Stimulated activated naive CD8-positive, alpha-beta T cell treated with anti-CD3 and anti-CD28 coated beads, Interleukin-15, Interleukin-2, amounts not matched to agents 100 ng/mL and 50 ng/mL, for 24 hours (primary cell): ENCODE measurements around the gene CCDC9.
"Not testable (repeated sequence)": the region's sequence is repeated elsewhere in the genome, so short reads cannot be mapped to it uniquely, and the experiment has no call there.

Source experiments
- H3K27ac Mint-ChIP-seq: one replicate; pipeline ENCODE4 v1.8.0; 2021; ENCODE audit warnings: mild to moderate bottlenecking, mixed read lengths
- H3K27me3 Mint-ChIP-seq: one replicate; pipeline ENCODE4 v1.8.0; 2021; ENCODE audit warnings: mixed read lengths
- H3K36me3 Mint-ChIP-seq: one replicate; pipeline ENCODE4 v1.8.0; 2021; ENCODE audit warnings: low read depth, mixed read lengths
- H3K4me1 Mint-ChIP-seq: one replicate; pipeline ENCODE4 v1.8.0; 2021; ENCODE audit warnings: low read depth, mixed read lengths
- H3K4me3 Mint-ChIP-seq: one replicate; pipeline ENCODE4 v1.8.0; 2021; ENCODE audit warnings: mild to moderate bottlenecking, mixed read lengths
- H3K9me3 Mint-ChIP-seq: one replicate; pipeline ENCODE4 v1.8.0; 2021; ENCODE audit warnings: mixed read lengths

Gene CCDC9

DNA sequence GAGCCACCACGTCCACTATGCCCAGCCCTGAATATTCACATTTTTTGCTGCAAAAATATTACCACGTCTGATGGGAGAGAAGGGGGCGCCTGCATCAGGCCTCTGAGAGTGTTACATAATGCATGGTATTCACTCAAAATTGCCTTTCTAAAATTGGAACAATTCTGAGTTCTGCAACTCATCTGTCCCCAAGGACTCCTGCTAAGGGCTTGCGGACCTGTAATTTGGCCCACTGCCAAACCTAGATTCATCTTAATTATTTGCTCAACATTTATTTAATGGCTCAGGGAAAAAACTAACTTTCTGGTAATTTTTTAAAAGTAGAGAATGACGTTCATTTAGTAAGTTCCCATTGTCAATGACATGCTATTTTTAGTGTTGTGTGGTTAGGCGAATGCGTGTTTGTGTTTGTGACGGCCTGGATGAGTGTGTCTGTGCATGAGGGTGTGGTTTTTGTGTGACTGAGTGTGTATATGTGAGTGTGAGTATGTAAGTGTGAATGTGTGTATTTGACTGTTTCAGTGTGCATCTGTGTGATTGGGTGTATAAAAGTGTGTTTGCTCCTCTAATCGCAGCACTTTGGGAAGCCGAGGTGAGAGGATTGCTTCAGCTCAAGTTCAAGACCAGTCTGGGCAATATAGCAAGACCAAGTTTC lies 27.2 kb downstream of the CCDC9 start:
- Mint-ChIP-seq H3K36me3 (no peaks in the 10 kb centered on the region), H3K27ac (no peak overlapping the region), H3K27me3 (no peaks in the 10 kb centered on the region), H3K4me1 (peaks cover 5% of the 10 kb centered on the region), H3K9me3 (no peaks in the 10 kb centered on the region), H3K4me3 (no peak overlapping the region)

DNA sequence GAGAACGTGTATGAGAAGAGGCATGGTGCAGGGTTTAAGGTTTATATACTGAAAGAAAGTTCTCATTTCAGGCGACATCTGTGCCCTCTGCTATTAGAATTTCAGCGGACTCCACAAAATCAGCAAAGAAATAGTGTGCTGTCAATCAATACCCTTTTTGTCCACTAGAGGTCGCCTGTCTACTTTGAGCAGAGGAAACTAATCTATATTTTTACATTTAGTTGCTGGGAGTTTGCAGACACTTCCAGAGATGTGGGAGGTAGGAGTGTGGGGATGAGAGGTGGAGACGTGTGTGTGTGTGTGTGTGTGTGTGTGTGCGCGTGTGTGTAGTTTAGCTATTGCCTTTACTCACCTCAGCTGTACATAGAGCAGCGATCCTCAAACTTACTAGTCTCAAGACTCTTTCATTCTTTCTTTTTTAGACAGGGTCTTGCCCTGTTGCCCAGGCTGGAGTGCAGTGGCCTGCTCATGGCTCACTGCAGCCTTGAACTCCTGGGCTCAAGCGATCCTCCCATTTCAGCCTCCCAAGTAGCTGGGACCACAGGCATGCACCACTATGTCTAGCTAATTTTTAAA lies 28.1 kb downstream of the CCDC9 start:
- Mint-ChIP-seq H3K27ac (no peak overlapping the region), H3K9me3 (no peaks in the 10 kb centered on the region), H3K4me1 (peaks cover 8% of the 10 kb centered on the region), H3K36me3 (no peaks in the 10 kb centered on the region), H3K27me3 (no peaks in the 10 kb centered on the region), H3K4me3 (no peak overlapping the region)

DNA sequence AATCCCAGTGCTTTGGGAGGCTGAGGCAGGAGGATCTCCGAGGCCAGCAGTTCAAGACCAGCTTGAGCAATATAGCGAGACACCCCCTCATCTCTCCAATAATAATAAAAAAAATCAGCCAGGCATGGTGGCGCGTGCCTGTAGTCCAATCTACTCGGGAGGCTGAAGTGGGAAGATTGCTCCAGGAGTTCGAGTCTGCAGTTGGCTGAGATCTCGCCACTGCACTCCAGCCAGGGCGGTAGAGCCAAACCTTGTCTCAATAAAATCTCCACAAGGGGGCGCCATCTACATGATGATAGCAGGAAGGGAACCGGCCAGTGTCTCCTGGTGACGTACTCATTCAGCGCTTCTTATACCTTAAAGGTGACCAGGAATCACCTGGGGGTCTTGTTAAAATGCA lies 39.7 kb downstream of the CCDC9 start:
- no peaks in the 10 kb centered on the region for H3K36me3 Mint-ChIP-seq
- H3K9me3 Mint-ChIP-seq, result no peaks in the 10 kb centered on the region
- no peak overlapping the region for H3K27ac Mint-ChIP-seq
- H3K4me1 Mint-ChIP-seq, result peaks cover 6% of the 10 kb centered on the region
- no peaks in the 10 kb centered on the region for H3K27me3 Mint-ChIP-seq
- H3K4me3 Mint-ChIP-seq, result no peak overlapping the region

DNA sequence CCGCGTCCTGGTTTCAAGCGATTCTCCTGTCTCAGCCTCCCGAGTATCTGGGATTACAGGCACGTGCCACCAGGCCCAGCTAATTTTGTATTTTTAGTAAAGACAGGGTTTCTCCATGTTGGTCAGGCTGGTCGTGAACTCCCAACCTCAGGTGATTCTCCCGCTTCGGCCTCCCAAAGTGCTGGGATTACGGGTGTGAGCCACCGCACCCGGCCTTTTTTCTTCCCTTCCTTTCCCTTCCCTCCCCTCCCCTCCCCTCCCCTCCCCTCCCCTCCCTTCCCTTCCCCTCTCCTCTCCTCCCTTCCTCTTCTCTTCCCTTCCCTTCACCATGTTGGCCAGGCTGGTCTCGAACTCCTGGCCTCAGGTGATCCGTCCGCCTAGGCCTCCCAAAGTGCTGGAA lies 44.5 kb downstream of the CCDC9 start:
- not testable (repeated sequence) for H3K4me3 Mint-ChIP-seq, H3K36me3 Mint-ChIP-seq, H3K27ac Mint-ChIP-seq, H3K9me3 Mint-ChIP-seq
- peaks cover 10% of the 10 kb centered on the region for H3K27me3 Mint-ChIP-seq
- peaks cover 11% of the 10 kb centered on the region for H3K4me1 Mint-ChIP-seq

DNA sequence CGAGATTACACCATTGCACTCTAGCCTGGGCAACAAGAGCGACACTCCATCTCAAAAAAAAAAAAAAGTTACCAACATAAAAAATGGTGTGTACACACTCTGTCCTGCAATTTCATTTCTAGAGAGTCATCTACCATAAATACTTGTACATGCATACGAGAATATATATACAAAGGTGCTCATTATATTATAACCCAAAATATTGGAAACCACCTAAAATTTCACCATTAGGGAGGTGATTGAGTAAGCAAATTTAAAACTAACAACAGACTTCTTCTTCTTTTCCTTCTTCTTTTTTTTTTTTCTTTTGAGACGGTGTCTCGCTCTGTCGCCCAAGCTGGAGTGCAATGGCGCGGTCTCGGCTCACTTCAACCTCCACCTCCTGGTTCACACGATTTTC lies 45.9 kb downstream of the CCDC9 start:
- no peak overlapping the region for H3K27ac Mint-ChIP-seq
- peaks cover 11% of the 10 kb centered on the region for H3K4me1 Mint-ChIP-seq

DNA sequence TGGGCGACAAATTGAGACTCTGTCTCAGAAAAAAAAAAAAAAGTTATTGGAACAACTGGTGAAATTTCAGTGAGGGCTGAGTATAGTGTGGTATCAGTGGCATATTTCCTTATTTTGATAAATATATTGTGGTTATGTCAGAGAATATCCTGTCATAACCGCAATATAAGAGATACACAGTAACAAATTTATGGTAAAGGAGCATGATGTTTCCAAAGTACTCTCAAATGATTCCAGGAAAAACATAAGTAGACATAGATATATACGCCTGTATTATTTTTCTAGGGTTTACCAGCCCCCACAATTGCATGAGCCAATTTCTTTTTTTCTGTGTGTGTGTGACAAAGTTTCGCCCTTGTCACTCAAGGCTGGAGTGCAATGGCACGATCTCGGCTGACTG lies 47.6 kb downstream of the CCDC9 start:
- H3K4me3 Mint-ChIP-seq, result no peak overlapping the region
- H3K27me3 Mint-ChIP-seq, result peaks cover 21% of the 10 kb centered on the region
- H3K4me1 Mint-ChIP-seq, result peaks cover 11% of the 10 kb centered on the region
- H3K9me3 Mint-ChIP-seq, result no peaks in the 10 kb centered on the region
- H3K36me3 Mint-ChIP-seq, result no peaks in the 10 kb centered on the region
- no peak overlapping the region for H3K27ac Mint-ChIP-seq

More for the DNA sequence above, 45.9 kb downstream of the CCDC9 start:
- peaks cover 21% of the 10 kb centered on the region for H3K27me3 Mint-ChIP-seq
- H3K4me3 Mint-ChIP-seq, result no peak overlapping the region
- no peaks in the 10 kb centered on the region for H3K36me3 Mint-ChIP-seq
- no peaks in the 10 kb centered on the region for H3K9me3 Mint-ChIP-seq

DNA sequence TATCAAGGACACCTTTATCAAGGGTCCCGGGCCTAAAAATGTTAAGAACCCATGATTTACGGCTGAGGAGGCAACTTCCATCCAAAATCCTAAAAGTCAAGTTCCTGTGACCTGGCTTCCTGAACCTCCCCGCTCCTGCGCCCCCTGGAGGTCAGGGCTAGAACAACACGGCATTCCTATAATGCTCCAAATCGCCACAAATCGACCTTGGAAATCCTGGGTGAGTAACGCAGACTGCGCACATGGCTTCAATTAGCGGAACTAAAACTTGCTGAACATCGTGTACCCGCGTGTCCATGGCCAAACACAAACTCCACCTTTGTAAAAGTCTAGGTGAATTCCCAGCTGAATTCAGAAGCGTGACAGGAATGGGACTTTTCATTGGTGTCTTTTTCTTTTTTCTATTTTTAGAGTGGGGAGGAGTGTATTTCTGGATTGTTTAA lies 49.0 kb downstream of the CCDC9 start:
- Mint-ChIP-seq H3K9me3 (no peaks in the 10 kb centered on the region), H3K27ac (no peak overlapping the region), H3K4me3 (peak overlapping the region; percentile 25), H3K36me3 (no peaks in the 10 kb centered on the region), H3K4me1 (peaks cover 9% of the 10 kb centered on the region), H3K27me3 (peaks cover 25% of the 10 kb centered on the region)

DNA sequence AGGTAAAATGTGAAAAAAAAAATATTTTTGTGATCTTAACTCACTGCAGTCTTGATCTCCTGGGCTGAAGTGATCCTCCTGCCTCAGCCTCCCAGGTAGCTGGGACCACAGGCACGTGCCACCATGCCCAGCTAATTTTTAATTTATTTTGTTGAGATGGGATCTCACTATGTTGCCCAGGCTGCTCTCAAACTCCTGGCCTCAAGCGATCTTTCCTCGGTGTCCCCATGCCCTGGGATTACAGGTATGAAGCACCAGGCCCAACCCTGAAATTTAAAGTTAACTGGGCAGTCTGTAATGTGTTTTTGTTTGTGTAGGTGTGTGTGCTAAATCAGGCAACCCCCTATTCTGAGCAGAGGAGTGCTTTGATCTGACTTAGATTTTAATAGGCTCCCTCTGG lies 50.0 kb downstream of the CCDC9 start:
- H3K36me3 Mint-ChIP-seq, result no peaks in the 10 kb centered on the region
- H3K27ac Mint-ChIP-seq, result no peak overlapping the region
- H3K9me3 Mint-ChIP-seq, result no peaks in the 10 kb centered on the region
- H3K4me3 Mint-ChIP-seq, result no peak overlapping the region
- peaks cover 25% of the 10 kb centered on the region for H3K27me3 Mint-ChIP-seq
- H3K4me1 Mint-ChIP-seq, result peaks cover 5% of the 10 kb centered on the region

DNA sequence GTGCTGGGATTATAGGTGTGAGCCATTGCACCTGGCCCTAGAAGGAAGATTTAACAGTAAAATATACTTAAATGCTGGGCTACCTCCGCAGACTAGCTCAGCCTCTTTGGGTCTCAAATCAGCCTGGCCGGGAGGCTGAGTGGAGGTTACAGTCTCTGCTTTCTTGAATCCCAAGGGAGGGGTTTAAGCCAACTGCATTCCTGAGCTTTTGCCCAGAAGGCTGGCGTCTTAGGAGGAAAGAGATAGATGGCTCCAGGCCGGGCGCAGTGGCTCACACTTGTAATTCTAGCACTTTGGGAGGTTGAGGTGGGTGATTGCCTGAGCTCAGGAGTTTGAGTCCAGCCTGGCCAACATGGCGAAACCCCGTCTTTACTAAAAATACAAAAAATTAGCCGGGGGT lies 52.7 kb downstream of the CCDC9 start:
- no peaks in the 10 kb centered on the region for H3K9me3 Mint-ChIP-seq
- H3K27me3 Mint-ChIP-seq, result peaks cover 25% of the 10 kb centered on the region
- no peaks in the 10 kb centered on the region for H3K36me3 Mint-ChIP-seq
- peaks cover 5% of the 10 kb centered on the region for H3K4me1 Mint-ChIP-seq
- H3K4me3 Mint-ChIP-seq, result no peak overlapping the region
- H3K27ac Mint-ChIP-seq, result no peak overlapping the region

DNA sequence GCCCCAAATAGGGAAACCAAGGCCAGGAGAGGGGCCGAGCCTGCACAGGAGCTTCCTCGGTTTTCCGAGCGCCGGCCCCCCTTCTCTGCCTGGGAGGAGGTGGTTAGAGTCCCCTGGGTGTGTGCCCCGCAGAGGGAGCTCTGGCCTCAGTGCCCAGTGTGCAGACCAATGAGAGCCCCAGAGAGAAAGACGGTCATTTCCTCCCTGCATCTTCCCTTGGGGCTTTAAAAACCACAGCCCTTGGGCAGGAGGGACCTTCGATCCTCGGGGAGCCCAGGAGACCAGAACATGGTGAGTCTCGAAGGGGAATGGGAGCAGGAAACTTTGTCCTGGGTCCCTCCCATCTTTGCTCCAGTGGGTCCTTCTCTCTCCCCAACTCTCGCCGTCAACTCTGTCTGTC lies 53.3 kb downstream of the CCDC9 start, which contains the start of gene C5AR1:
Gene C5AR1, plus strand, starts transcription at position 254 of the 400 bp plus-strand sequence. Its CDS starts 35 bp downstream, at position 289.
- Mint-ChIP-seq H3K36me3 (no peaks in the 10 kb centered on the region), H3K27me3 (peaks cover 26% of the 10 kb centered on the region), H3K4me1 (peaks cover 5% of the 10 kb centered on the region), H3K27ac (no peak within 1 kb of the TSS), H3K4me3 (no peak within 1 kb of the TSS), H3K9me3 (no peaks in the 10 kb centered on the region)

DNA sequence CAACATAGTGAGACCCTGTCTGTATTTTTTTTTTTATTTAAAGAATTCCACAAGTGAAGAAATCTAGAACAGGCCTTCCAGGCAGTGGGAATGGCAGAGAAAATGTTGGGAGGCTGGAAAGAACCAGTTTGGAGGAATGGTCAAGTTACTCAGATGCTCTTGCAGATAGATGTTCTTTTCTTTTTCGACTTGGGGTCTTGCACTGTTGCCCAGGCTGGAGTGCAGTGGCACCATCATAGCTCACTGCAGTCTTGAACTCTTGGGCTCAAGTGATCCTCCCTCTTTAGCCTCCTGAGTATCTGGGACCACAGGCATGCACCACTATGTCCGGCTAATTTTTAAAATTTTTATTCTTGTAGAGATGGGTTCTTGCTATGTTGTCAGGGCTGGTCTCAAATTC lies 54.0 kb downstream of the CCDC9 start:
- no peak overlapping the region for H3K27ac Mint-ChIP-seq
- no peak overlapping the region for H3K4me3 Mint-ChIP-seq
- peaks cover 2% of the 10 kb centered on the region for H3K4me1 Mint-ChIP-seq
- peaks cover 23% of the 10 kb centered on the region for H3K27me3 Mint-ChIP-seq
- no peaks in the 10 kb centered on the region for H3K9me3 Mint-ChIP-seq
- H3K36me3 Mint-ChIP-seq, result no peaks in the 10 kb centered on the region

DNA sequence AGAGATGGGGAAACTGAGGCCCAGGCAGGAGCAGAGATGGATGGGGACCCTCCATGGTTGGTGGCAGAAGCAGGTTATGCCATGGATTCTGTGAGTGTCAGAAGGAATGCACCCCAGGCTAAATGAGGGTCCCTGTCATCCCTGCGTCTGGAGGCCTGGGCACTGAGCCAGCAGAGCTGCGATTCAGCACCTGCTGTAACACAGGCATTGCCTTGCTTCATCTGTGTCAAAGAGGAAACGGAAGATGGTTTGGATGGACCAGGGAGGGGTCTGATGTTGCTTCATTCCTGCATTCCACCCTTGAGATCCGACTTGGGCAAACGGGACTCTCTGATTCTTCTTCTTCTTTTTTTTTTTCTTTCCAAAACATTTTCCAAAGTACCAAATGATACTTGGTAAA lies 54.5 kb downstream of the CCDC9 start:
- Mint-ChIP-seq H3K4me3 (no peak overlapping the region), H3K27me3 (peaks cover 21% of the 10 kb centered on the region), H3K36me3 (no peaks in the 10 kb centered on the region), H3K4me1 (no peaks in the 10 kb centered on the region), H3K27ac (no peak overlapping the region), H3K9me3 (no peaks in the 10 kb centered on the region)

DNA sequence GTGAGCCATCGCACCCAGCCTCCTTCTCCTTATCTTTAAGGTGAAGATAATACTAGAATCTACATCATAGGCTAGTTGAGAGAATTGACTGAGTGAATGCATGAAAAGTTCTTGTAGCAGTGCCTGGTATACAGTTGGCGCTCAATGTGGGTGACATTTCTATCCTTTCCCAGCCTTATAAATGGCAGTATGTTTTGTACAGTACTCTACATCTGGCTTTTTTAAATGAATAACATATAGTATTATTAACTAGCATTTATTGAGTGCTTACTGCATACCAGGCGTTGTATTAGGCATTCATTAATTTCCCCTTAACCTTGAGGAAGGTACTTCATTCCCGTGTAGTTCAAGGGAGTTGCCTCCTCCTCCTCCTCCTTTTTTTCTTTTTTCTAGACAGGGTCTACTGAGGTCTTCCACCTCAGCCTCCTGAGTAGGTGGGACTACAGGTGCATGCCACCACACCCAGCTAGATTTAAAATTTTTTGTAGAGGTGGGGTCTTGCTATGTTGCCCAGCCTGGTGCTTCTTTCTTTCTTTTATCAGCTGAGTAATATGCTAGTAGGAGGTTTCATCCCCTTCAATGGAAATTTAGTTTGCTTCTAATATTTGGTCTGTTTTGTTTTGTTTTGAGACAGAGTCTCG lies 56.2 kb downstream of the CCDC9 start:
- Mint-ChIP-seq H3K9me3 (no peaks in the 10 kb centered on the region), H3K4me1 (no peaks in the 10 kb centered on the region), H3K27ac (no peak overlapping the region), H3K27me3 (peaks cover 19% of the 10 kb centered on the region), H3K36me3 (no peaks in the 10 kb centered on the region), H3K4me3 (no peak overlapping the region)

DNA sequence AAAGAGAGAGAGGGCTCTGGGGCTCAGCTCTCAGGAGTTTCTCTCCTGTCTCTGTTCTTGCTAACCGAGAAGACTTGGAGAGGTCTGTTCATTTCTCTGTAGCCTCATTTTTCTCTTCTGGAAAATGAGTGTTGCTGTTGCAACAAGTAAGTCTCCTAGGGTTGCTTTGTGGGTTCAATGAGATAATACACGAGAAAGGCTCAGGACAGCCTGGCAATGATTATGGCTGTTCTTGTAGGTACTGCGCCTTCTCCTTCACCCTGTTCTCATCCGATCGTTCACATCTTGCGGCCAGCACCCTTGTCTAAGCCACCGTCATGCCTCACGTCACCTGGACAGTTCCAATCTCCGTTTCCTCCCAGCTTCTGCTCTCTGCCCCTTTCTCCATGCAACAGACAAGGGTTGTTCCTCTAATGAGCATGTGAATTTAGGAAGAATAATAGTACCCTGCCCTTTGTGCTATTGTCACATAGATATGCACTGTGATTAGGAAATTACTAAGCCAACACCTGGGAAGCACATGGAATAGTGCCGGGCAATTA lies 57.5 kb downstream of the CCDC9 start:
- Mint-ChIP-seq H3K27ac (no peak overlapping the region), H3K27me3 (peaks cover 19% of the 10 kb centered on the region), H3K9me3 (no peaks in the 10 kb centered on the region), H3K4me1 (no peaks in the 10 kb centered on the region), H3K36me3 (no peaks in the 10 kb centered on the region), H3K4me3 (no peak overlapping the region)

DNA sequence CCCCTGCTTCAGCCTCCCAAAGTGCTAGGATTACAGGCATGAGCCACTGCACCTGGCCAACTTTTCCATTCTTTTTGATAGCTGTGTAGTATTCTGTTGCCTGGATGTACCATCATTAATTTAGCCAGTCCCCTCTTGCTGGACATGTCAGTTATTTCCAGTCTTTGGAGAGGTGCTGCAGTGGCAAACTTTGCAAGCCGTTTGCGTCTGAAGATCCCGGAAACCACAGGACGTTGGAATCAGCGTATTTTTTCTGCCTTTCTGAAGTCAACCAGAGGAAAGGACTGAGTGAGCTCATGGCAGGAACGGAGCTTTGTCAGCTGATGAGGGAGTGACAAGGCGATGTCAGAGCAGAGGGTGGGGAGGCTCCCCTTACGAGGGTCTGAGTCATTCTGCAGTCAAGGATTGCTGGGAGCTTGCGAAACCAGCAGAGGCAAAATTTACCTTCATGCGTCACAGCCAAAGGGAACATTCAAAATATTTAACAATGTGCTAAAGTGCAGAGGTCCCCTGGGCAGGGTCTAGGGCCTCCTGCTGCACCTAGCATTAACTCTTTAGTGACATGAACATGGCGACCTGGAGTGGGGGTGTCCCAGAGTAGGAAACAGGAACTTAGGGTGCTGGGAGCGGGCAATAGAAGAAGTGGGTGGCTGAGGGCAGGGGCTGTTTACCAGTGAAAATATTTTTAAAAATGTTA lies 58.9 kb downstream of the CCDC9 start:
- Mint-ChIP-seq H3K27ac (no peak overlapping the region), H3K4me3 (no peak overlapping the region), H3K9me3 (no peaks in the 10 kb centered on the region), H3K4me1 (no peaks in the 10 kb centered on the region), H3K36me3 (no peaks in the 10 kb centered on the region), H3K27me3 (peaks cover 20% of the 10 kb centered on the region)
